ENCODE measurements around the gene RPL13. TPM values are rescaled to one million over a fixed set of nuclear protein-coding genes. Genes with fewer than 3 reads are reported as not detected.

Gene RPL13
- total and polyA plus RNA-seq, 2 of the 13 experiments (the other 11 are each of a cell fraction or from before 2014, with no cell fraction given): 2,988 to 4,411 TPM

DNA sequence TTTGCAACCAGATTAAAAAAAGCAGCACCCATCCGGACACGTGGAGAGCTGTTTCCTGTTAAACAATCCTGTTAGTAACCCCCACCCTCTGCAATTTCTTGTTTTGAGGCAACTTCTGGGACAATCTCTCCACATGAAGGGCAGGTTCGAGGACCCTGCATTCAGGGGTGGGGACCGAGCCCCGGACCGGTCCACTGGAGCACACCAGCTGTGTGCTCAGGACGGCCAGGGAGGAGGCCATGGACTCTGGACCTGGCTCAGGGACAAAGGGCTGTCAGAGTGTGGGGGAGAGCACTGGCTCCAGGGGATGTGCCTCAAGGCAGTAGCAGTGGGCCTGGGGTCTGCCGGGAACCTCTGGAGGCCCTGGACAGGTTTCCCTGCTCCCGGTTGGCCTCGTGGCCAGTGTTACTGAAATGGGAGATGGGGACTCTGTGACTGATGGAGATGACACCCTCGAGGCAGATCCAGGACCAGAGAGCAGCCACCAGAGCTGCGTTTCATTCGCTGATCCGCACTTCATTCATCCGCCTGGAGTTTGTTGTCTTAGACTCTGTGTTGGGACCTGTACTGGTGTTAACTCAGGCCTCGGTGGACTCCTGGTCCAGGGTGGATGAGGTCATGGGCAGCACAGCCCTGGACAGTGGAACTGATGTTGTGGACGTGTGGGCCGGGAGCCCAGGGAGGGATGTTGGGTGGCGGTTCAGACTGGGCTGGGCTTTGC is 12.2 kb downstream of the RPL13 start (continued):
- TF ChIP-seq, protein P1, sequence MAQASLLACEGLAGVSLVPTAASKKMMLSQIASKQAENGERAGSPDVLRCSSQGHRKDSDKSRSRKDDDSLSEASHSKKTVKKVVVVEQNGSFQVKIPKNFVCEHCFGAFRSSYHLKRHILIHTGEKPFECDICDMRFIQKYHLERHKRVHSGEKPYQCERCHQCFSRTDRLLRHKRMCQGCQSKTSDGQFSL (CRISPR knock-in tag; IDR thresholded peaks at IDR 0.05): peak; percentile 79
- TF ChIP-seq SIN3A (IDR thresholded peaks at IDR 0.05; ENCODE audit: borderline replicate concordance, low read depth, low read length) (0 out of 2 replicates have a peak, but pooled peaks have one; percentile 41), ZNF264 (CRISPR knock-in tag; IDR thresholded peaks at IDR 0.05) (0 out of 2 replicates have a peak, but pooled peaks have one; percentile 65), LCORL (IDR thresholded peaks at IDR 0.05) (no peak), LCORL (CRISPR knock-in tag; IDR thresholded peaks at IDR 0.05) (peak; percentile 83), ZBTB20 (CRISPR knock-in tag; IDR thresholded peaks at IDR 0.05; ENCODE audit: borderline replicate concordance, low read depth) (peak; percentile 72; the same call in 1 of the 2 replicates), HOXD1 (CRISPR knock-in tag; IDR thresholded peaks at IDR 0.05) (no peak), ZNF451 (CRISPR knock-in tag; IDR thresholded peaks at IDR 0.05) (0 out of 2 replicates have a peak, but pooled peaks have one; percentile 41), ZNF549 (CRISPR knock-in tag; IDR thresholded peaks at IDR 0.05) (no peak), GATAD2A (CRISPR knock-in tag; IDR thresholded peaks at IDR 0.05) (peak; percentile 60), RBFOX2 (IDR thresholded peaks at IDR 0.05; ENCODE audit: low read depth, low read length) (0 out of 2 replicates have a peak, but pooled peaks have one; percentile 40), FOXK1 (CRISPR knock-in tag; IDR thresholded peaks at IDR 0.05; ENCODE audit: borderline replicate concordance, low read depth) (0 out of 2 replicates have a peak, but pooled peaks have one; percentile 45), MATR3 (CRISPR knock-in tag; IDR thresholded peaks at IDR 0.05) (no peak), MYNN (CRISPR knock-in tag; IDR thresholded peaks at IDR 0.05; ENCODE audit: low read depth) (no peak)
- TF ChIP-seq, protein P2, sequence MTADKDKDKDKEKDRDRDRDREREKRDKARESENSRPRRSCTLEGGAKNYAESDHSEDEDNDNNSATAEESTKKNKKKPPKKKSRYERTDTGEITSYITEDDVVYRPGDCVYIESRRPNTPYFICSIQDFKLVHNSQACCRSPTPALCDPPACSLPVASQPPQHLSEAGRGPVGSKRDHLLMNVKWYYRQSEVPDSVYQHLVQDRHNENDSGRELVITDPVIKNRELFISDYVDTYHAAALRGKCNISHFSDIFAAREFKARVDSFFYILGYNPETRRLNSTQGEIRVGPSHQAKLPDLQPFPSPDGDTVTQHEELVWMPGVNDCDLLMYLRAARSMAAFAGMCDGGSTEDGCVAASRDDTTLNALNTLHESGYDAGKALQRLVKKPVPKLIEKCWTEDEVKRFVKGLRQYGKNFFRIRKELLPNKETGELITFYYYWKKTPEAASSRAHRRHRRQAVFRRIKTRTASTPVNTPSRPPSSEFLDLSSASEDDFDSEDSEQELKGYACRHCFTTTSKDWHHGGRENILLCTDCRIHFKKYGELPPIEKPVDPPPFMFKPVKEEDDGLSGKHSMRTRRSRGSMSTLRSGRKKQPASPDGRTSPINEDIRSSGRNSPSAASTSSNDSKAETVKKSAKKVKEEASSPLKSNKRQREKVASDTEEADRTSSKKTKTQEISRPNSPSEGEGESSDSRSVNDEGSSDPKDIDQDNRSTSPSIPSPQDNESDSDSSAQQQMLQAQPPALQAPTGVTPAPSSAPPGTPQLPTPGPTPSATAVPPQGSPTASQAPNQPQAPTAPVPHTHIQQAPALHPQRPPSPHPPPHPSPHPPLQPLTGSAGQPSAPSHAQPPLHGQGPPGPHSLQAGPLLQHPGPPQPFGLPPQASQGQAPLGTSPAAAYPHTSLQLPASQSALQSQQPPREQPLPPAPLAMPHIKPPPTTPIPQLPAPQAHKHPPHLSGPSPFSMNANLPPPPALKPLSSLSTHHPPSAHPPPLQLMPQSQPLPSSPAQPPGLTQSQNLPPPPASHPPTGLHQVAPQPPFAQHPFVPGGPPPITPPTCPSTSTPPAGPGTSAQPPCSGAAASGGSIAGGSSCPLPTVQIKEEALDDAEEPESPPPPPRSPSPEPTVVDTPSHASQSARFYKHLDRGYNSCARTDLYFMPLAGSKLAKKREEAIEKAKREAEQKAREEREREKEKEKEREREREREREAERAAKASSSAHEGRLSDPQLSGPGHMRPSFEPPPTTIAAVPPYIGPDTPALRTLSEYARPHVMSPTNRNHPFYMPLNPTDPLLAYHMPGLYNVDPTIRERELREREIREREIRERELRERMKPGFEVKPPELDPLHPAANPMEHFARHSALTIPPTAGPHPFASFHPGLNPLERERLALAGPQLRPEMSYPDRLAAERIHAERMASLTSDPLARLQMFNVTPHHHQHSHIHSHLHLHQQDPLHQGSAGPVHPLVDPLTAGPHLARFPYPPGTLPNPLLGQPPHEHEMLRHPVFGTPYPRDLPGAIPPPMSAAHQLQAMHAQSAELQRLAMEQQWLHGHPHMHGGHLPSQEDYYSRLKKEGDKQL (CRISPR knock-in tag; IDR thresholded peaks at IDR 0.05; ENCODE audit: low read depth): no peak
- TF ChIP-seq, protein P3, sequence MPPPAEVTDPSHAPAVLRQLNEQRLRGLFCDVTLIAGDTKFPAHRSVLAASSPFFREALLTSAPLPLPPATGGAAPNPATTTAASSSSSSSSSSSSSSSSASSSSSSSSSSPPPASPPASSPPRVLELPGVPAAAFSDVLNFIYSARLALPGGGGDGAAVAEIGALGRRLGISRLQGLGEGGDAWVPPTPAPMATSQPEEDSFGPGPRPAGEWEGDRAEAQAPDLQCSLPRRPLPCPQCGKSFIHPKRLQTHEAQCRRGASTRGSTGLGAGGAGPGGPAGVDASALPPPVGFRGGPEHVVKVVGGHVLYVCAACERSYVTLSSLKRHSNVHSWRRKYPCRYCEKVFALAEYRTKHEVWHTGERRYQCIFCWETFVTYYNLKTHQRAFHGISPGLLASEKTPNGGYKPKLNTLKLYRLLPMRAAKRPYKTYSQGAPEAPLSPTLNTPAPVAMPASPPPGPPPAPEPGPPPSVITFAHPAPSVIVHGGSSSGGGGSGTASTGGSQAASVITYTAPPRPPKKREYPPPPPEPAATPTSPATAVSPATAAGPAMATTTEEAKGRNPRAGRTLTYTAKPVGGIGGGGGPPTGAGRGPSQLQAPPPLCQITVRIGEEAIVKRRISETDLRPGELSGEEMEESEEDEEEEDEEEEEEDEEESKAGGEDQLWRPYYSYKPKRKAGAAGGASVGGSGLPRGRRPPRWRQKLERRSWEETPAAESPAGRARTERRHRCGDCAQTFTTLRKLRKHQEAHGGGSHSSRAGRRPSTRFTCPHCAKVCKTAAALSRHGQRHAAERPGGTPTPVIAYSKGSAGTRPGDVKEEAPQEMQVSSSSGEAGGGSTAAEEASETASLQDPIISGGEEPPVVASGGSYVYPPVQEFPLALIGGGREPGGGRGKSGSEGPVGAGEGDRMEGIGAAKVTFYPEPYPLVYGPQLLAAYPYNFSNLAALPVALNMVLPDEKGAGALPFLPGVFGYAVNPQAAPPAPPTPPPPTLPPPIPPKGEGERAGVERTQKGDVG (CRISPR knock-in tag; IDR thresholded peaks at IDR 0.05; ENCODE audit: borderline replicate concordance): peak; percentile 64; the same call in 1 of the 2 replicates
- TF ChIP-seq, protein P4, sequence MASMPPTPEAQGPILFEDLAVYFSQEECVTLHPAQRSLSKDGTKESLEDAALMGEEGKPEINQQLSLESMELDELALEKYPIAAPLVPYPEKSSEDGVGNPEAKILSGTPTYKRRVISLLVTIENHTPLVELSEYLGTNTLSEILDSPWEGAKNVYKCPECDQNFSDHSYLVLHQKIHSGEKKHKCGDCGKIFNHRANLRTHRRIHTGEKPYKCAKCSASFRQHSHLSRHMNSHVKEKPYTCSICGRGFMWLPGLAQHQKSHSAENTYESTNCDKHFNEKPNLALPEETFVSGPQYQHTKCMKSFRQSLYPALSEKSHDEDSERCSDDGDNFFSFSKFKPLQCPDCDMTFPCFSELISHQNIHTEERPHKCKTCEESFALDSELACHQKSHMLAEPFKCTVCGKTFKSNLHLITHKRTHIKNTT (CRISPR knock-in tag; IDR thresholded peaks at IDR 0.05): no peak
- TF ChIP-seq, protein P5, sequence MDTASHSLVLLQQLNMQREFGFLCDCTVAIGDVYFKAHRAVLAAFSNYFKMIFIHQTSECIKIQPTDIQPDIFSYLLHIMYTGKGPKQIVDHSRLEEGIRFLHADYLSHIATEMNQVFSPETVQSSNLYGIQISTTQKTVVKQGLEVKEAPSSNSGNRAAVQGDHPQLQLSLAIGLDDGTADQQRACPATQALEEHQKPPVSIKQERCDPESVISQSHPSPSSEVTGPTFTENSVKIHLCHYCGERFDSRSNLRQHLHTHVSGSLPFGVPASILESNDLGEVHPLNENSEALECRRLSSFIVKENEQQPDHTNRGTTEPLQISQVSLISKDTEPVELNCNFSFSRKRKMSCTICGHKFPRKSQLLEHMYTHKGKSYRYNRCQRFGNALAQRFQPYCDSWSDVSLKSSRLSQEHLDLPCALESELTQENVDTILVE (CRISPR knock-in tag; IDR thresholded peaks at IDR 0.05): 0 out of 2 replicates have a peak, but pooled peaks have one; percentile 35
